NCI-H1694 (cell line): ENCODE results near the gene ZNF362.

Experiments
- DNase-seq: peaks from one replicate; lab custom pipeline; 2025; lab: John Stamatoyannopoulos, UW

ZNF362 gene

DNA sequence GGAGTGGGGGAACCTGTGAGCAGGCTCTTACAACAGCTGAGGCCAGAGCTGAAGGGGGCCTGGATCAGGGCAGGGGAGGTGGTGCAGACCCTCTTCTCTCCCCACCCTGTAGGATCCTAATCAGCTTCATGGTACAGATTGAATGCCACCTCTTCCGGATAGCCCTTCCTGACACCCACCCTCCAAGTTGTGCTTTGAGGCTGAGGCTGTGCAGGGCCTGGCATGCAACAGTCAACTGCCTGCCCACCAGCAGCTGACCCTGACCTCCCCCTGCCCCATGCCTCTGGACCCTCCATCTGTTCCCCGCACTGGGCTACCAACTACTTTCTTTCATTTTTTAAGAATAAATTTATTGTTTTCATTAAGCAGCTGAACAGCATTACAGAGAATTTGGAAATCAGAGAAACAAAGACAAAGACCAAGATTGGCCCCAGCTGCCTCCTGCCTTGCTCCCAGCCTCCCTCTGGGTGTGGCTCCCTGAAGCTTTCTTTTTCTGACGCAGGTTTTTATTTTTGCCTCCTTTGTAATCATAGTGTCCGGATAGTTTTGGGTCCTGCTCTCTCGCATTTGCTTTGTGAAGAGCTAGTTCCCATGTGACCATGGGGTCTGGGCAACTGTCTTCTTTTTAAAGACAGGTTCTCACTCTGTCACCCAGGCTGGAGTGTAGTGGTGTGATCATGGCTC is 12.8 kb downstream of the ZNF362 start:
- no peak for DNase-seq

DNA sequence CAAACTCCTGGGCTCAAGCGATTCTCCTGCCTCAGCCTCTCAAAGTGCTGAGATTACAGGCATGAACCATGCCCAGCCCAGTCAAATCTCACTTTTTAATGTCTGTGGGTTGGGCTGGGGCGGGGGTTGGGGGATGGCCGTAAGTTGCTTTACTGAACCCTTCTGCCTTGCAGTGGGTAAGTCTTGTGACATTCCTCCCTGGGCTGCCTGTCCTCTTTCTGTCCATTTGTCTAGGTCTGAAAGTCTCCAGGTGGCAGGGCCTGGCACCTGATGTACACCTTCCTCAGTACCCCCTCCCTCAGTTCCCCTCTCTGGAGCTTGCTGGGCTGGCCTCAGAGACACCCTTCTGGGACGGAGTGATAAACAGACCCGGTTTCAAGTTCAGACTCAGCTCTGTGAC is 13.3 kb downstream of the ZNF362 start:
- no peak for DNase-seq

DNA sequence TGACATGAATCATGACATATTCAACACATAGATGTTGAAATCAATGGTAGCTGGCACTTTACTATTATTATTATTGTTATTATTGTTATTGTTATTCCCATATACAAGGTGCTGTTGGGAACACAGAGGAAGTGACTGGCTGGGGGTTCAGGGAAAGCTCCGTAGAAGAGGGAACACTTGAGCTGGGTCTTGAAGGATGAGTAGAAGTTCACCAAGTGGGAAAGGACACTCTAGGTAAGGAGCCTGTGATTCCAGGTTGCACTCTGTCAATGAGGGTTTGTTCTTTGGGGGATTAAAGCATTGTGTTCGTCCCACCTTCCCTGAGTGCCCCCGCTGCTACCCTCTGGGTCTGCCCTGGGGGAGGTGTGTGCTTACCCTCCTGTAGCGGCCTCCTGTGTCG is 14.1 kb downstream of the ZNF362 start:
- DNase-seq = no peak

DNA sequence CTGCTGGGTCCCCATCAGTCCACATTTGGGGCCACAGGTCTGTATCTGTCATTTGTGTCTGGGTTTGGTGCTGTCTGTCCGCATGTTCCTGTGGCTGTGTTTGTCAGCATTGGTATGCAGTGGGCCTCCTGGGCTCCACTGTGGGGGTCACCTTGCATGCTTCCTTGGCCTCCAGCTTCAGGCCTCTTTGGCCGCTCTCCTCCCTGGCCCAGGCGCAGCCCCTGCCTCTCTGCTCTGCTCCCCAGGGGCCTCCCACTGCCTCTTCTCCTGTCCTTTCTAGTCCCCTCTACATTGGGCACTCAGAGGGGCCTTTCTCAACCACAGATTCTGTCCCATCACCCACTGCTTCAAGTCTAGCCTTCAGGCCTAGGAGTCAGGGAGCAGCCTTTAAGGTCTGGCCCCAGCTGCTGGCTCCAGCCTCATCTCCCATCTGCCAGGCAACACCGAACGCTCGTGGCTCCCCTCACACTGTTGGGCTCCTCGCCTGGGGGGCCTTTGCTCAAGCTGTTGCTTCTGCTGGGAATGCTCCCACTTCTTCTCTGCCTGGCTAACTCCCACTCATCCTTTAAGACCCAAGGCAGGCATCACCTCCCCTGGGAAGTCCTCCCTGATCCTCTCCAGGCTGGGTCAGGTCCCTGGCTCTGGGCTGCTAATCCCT is 14.6 kb downstream of the ZNF362 start:
- DNase-seq = no peak

DNA sequence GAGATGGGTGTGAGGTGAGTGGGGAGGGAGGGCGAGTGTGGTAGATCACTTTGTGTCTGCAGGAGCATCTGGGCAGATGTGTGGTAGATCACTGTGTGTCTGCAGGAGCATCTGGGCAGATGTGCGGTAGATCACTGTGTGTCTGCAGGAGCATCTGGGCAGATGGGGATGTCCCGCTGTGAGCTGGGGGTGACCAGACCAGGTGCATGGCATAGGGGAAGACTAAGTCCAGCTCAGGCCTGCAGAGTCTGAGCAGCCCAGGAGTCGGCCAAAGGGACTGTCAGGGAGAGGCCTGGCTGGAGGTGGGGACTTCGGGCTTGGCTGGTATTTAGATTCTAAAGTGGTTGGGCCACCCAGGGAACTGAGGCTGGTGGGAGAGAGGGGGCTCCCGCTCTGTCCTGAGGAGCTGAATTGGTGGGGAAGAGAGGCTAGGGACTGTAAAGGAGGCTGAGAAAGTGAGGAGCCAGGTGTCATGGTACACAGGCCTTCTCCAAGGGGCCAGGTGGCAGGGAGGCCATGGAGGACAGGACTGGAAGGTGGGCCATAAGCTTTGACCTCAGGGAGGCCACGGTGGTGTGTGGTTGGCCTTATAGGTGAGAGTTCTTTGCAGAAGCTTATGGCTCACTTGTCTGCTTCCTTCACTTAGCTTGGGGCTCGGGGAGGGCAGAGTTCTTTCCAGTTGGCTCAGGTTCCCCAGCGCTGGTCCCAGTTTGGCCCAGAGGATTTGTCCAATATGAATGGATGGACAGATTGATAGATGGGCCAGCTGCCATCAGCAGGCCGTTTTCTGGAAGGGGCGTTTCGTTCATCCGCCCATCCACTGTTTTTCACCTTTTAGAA is 15.6 kb downstream of the ZNF362 start:
- DNase-seq = no peak

DNA sequence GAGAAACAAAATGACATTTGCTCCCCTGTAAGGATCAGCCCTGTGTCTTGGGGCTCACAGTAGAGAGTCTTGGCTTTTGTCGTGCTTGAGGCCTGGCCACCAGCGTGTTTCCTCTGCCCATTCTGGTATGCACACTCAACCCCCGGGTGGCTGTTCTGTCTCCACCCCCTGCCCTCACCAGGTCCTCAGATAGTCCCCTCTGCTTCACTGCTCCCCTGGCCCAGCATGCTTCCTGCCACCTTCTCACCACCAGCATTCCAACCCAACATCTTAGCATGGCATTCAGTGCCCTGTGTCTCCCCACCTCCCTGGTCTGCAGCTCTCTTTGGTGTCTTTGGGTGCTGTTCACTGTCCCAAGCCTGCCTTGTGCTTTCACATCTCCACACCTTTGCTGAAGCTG is 16.2 kb downstream of the ZNF362 start:
- no peak for DNase-seq

DNA sequence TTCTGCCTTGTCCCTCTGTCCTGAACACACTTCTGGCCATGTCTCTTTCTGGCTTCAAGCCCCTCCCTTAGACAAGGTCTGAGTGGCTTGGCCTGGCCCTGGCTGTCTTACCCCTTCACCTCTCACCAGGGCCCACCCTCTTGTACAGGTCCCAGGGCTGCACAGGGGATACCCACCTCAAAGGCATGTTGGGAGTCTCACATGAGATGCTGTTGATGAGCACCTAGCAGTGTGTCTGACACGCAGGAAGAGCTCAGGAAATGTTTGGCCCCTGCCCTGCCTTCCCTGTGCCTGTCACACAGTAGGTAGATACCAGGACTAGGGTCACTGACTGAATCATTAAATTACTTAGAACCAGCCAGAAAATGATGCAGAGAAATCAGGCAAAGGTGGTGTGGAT is 16.6 kb downstream of the ZNF362 start:
- DNase-seq = no peak

DNA sequence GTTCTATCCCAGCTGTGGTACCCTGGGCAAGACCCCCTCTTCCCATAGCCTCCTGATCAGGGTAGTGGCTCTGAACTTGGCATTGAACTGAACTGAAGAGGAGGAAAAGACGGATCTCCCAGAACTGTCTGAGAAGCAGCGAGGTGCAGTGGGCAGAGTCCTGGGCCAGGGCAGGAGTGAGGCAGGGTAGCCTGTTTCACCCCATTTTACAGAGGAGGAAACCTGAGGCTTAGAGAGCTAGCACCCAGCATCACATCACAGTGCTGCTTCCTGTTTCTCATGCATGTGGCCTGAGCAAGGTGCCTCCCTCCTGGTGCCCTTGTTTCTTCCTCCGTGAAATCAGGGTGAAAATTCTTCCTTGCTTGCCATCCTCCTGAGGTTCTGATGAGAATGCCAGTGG is 17.1 kb downstream of the ZNF362 start:
- DNase-seq = no peak

DNA sequence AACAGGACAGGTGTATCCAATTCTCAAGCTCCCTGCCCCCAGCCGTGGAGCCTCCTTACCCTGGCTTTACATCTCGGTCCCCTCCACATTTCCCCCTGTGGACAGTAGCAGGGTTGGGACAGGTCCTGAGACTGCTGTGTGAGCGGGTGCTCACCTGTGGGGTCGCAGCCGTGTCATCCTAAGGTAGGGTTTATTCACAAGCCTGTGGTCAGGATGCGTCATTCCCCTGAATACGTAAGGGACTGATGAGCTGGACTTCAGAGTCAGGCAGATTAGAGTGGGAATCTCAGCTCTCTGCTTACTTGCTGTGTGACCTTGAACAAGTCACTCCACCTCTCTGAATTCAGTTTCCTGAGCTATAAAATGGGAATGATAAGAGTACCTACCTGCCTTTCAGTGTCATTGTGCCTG is 17.7 kb downstream of the ZNF362 start:
- DNase-seq = no peak

DNA sequence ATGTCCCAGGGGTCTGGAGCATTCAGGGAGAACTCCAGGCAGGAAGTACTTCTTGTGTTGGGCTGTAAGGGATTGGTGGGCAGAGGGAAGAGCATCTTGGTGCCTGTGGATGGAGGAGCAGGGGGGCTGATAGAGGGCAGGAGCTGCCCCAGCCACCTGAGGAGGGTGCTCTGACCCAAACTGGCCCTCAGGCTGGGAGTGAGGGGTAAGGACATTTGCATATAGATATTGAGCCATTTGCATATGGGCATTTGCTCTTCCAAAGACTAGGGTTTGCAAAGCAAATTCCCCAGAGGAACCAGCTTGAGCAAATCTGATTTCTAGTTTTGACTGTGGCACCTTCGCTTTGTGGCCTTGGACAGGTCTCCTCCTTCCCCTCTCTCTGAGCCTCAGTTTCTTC is 18.2 kb downstream of the ZNF362 start:
- no peak for DNase-seq

DNA sequence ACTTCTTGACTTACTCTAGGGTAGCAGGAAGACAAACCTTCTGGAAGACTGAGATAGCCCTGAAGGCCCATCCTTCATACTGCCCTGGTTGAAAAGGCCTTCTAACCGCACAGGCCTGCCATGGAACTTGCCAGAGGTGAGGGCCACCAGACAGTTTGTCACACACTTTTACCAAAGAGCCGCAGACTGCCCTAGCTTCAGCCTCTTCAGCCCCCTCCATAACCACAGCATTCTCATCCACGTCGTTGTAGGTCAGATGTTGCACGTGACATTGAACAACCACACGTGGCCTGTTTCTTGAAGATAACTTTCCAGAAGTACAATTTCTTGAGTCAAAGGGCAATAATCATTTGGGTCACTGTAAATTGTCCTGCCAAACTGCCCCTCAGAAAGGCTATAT is 18.9 kb downstream of the ZNF362 start:
- no peak for DNase-seq

DNA sequence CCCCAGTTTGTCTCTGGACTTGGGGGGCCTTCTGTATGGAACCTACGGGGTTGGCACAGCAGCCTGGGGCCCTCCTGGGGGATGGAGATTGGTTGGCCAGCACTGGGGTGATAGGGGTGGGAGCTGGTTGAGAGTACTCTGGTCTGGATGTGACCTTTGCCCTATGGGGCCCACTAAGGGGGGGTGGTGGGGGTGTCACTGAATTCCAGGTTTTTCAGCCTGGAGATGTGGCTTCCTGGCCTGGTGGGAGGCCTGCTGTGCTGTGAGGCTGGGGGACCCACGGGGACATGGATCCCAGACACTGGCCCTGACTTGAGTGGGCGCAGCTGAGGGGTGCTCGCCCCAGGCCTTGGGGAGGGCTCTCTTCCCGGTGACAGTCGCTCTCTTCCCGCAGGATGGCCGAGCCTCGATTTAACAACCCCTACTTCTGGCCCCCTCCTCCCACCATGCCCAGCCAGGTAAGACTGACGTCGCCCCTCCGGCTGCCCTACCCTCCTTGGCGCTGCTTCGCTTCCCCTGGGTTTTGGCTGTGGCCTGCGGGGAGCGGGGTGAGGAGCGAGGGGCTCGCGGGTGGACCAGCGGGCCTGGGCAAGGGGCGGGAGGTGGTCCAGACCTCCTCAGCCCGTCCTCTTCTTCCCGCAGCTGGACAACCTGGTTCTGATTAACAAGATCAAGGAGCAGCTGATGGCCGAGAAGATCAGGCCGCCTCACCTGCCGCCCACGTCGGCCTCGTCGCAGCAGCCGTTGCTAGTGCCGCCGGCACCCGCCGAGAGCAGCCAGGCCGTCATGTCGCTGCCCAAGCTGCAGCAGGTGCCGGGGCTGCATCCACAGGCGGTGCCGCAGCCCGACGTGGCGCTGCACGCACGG is 19.6 kb downstream of the ZNF362 start:
- no peak for DNase-seq

DNA sequence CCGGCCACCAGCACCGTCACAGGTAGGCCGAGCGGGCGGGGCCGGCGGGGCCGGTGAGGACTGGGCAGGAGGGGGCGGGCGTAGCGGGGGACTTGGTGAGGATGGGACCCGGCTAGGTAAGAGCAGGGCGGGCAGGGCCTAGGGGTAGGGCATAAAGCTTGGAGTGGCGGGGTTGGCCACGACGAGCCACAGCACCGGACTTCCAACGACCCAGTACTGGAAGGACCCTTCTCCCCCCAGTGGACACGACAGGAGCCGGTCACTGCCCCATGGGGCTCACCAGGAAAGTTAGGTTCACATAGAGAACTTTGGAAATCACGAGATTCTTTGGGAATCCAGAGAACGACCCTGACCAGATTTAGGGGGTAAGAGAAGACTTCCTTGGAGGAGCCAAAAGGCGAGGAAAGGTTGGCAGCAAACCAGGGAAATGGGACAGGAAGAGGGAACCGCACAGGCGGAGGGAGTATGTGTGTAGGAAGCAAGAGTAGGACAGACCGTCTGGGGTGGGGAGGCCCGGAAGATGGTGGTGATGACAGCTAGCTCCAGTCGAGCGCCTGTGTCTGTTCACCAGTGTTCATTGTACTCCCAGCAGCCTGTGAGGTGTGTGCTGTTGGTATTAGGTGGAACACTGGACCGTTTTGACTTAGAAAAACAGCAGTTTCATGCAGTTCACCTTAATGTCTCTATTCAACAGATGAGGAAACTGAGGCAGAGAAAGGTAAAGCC is 20.4 kb downstream of the ZNF362 start:
- no peak for DNase-seq

DNA sequence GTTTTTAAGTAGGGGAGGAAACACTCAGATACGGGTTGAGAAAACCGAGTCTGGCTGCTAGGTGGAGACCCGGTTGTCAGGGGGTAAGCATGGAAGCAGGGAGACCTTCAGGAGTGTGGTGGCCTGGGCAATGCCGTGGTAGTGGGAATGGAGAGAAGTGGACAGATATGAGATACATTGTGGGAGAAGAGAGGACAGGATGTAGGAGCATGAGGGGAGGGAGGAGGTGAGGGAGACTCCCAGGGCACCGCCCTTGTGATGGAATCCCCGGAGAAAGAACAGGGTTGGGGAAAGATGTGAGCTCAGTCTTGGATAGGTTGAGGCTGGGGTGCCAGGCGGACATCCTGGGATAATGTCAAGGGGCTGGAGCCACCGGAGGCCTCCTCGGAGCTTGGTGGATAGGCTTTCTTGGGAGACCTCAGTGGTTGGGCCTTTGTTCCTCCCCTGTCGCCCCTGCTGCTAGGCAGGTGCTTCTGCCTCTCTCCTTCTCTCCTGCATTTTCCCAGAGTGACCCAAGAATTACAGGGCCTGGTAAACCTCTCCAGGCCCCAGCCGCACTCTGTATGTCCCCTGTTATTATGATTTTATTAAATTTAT is 21.3 kb downstream of the ZNF362 start:
- DNase-seq = no peak

DNA sequence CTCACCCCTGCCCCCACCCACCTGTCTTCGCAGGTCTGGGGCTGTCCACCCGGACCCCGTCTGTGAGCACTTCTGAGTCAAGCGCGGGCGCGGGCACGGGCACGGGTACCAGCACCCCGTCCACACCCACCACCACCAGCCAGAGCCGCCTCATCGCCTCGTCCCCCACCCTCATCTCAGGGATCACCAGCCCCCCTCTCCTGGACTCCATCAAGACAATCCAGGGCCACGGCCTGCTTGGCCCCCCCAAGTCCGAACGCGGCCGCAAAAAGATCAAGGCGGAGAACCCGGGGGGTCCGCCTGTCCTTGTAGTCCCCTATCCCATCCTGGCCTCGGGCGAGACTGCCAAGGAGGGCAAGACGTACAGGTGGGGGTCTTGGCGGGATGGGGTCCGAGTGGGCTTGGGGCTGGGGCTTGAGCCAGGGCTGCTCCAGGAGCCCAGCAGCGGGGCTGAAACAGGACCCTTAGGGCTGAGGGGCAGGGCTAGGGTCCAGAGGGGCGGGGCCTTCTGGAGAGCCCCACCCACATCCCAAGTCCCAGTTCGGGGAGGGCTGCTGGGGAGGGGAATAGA is 23.9 kb downstream of the ZNF362 start:
- no peak for DNase-seq

DNA sequence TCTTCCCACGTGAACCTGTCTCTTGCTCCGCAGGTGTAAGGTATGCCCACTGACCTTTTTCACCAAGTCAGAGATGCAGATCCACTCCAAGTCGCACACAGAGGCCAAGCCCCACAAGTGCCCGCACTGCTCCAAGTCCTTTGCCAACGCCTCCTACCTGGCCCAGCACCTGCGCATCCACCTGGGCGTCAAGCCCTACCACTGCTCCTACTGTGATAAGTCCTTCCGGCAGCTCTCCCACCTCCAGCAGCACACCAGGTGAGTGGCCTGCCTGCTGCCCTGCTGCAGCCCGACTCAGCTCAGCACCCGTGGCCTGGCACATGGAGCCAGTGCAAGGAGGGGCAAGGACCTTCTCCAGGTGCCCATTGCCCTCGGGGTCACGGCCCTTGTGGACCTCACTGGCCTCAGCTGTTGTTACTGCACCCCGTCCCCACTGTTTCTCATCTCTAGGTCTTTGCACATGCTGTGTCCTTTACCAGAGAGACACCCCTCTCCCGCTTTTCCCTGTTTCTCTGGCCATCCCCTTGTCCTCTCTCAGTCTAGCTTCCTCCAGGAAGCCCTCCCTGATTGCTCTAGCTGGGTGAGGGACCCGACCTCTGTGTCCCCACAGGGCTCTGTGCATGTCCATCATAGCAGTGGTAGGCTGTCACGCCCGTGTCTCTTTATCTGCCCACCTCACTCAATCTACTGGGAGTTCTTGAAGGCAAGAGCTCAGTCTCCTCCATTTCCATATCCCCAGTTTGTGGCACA is 25.4 kb downstream of the ZNF362 start:
- DNase-seq = no peak

DNA sequence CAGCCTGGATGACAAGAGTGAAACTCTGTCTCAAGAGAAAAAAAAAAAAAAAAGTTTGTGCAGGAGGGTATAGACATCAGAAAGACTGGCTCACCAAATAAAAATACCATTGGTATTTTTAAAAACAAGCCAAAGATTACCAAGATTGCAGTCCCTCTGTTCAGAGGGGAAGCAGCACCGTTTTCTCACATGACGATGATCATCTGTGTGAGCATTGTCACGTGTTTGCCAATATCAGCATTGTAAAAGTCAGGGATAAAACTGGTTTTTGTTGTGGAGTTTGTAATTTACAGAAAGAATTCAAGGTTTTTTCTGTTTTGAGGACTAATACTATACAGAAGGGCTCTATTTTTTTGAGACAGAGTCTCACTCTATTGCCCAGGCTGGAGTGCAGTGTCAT is 26.5 kb downstream of the ZNF362 start:
- no peak for DNase-seq

DNA sequence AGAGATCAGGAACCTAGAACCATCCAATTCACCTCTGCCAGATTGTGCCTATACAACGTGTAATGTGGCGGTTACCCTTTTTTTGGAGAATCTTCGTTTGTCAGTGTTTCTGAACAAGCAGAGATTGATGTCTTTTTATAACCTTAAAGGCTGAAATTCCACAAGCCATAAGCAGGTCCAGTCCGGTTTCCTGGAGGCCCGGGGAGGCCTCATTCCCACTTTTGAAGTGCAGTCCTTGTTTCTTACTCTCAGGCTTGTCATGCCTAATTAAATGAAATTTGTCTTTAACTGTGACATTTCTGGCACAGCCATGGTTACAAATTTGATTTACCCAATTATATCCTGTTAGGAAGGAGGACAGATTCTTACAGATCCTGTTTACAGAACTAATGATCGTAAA is 27.8 kb downstream of the ZNF362 start:
- no peak for DNase-seq

DNA sequence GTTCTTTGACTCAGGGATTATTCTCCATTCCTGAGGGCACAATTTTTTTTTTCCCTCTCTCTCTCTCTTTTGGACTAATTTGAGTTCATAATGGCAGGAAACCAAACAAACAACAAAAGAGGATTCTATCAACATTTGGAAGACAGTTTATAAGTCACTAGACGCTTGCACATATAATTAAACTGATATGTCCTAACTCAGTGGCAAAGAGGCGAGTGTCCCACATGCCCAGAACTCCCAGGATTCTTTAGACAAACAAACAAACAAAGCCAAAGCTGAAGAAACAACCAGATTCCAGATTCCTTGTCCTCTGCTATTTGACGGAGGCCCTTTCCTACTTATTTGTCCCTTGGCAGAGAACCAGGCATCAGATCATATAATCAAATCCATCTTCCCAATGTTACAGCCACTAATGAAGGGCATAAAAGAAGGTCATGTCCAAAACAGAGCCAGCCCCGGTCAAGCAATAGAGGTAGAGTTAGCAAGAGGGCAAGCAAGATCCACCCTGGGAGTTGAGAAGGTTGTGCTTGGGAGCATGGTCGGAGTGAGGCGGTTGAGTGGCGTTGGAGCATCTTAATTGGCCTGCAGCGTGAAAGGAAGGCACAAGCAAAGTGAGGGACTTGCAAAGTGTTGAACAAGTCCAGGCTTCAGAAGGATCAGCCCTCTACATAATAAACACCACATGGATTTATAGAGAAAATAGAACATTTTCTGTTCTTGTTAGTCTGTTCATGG is 30.3 kb downstream of the ZNF362 start:
- DNase-seq = no peak
